ENCODE measurements around the gene KRTAP12-1.
"Not testable (repeated sequence)": the region's sequence is repeated elsewhere in the genome, so short reads cannot be mapped to it uniquely, and the experiment has no call there.

Gene KRTAP12-1

DNA sequence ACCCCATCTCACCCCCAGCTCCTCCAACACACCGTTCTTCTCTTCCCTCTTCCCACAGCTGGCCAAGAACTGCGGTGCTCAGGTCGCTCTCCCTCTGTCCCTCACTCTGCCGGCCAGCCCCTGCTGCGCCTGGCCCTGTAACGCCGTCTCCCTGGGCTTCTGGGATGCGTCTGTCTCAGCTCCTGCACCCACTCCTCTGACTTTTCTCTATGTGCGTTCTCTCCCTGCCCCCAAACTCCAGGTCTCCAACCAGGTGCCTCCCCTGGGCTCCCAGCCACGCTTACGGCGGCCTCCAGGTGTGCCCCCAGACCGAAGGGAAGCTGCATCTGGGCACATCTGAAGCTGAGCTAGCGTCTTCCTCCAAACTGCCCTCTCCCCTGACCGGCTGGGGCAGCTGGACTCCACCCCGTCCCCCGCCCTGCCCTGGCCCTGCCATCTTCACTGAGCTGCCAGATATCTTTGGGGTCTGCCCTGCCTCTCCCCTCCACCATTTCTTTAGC lies 17.6 kb upstream of the KRTAP12-1 start:
- no peak for DNase-seq (ENCODE audit: low read depth in 2 of 3, low spot score in 1 of 3)

DNA sequence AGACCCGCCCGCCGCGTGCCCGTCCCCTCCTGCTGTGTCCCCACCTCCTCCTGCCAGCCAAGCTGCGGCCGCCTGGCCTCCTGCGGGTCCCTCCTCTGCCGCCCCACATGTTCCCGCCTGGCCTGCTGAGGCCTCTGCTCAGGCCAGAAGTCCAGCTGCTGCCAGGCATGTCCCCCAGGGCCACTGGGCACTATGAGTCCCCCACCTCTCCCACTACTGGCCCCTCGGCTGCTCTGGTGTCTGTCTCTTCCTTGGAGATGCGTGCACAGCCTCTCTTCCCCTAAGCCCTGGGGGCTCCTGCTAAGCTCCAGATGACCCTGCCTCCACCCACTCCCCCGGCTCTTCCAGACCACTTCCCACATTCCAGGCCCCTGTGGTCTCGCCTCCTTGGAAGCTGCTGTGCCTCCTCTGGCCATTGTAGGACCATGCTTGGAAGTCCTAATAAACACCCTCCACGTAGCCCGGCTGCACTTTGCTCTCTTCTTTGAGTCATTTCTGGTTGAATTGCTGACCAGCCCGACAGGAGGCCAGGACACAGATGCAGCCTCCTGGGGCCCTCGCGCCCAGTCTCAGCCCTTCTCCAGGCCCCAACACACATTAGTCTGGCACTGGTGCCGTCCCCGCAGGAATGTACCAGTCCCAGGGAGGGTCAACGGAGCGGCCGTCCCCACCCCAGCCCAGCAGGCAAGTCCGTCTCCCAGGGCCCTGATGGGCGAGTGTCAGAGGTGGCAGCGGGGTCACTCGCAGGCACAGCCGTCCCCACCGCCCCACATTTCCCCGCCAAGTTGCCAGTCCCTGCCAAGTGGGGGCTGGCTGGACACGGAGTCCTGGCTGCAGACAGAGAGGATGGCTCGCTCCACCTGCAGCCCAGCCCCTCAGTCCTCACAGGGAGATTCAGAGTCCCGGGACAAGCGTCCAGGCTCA lies 16.1 kb upstream of the KRTAP12-1 start:
- DNase-seq (ENCODE audit: low read depth in 2 of 3, low spot score in 1 of 3): no peak

DNA sequence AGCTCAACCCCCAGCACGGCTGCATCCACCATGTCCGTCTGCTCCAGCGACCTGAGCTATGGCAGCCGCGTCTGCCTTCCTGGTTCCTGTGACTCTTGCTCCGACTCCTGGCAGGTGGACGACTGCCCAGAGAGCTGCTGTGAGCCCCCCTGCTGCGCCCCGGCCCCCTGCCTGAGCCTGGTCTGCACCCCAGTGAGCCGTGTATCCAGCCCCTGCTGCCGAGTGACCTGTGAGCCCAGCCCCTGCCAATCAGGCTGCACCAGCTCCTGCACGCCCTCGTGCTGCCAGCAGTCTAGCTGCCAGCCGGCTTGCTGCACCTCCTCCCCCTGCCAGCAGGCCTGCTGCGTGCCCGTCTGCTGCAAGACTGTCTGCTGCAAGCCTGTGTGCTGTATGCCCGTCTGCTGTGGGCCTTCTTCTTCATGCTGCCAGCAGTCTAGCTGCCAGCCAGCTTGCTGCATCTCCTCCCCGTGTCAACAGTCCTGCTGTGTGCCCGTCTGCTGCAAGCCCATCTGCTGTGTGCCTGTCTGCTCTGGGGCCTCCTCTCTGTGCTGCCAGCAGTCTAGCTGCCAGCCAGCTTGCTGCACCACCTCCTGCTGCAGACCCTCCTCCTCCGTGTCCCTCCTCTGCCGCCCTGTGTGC lies 15.3 kb upstream of the KRTAP12-1 start, which contains the start of gene KRTAP10-12:
Gene KRTAP10-12, plus strand, starts transcription at position 1 of the 639 bp plus-strand sequence. Its CDS starts 30 bp downstream, at position 31.
- DNase-seq (ENCODE audit: low read depth in 2 of 3, low spot score in 1 of 3): not testable (repeated sequence)

DNA sequence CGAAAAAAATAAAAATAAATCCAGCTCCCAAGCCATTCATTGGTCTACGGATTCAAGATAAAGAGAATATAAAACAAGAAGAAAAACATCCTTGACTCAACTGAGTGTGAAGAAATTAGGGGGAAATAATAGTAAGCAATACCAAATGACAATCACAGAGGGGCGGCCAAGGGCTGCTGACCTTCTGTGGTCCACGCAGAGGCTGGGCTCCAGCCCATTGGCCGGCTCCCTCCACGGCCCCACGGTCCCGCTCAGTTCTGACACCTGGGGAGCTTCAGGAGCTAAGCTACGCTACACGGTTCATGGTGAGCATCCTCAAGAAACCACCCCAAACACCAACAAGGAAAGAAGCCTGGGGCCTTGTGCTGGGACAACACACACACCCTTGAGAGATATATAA lies 14.6 kb upstream of the KRTAP12-1 start:
- DNase-seq (ENCODE audit: low read depth in 2 of 3, low spot score in 1 of 3): no peak

DNA sequence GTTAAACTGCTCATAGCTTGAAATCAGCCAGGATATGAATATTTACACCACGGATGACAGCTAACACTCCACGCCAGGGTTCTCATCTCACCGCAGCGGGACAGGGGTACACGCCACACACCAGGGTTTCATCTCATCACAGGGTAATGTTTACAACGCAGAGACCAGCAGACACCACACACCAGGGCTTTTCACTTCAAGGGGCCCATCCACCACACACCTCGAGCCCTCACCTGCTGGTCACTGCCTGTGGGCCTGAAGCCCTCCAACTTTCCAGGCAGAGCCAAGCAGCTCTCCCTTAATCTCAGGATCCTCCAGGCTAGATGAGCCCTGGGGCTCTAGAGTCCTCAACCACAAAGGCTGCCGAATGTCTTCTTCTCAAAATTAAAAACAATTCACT lies 13.7 kb upstream of the KRTAP12-1 start:
- no peak for DNase-seq (ENCODE audit: low read depth in 2 of 3, low spot score in 1 of 3)

DNA sequence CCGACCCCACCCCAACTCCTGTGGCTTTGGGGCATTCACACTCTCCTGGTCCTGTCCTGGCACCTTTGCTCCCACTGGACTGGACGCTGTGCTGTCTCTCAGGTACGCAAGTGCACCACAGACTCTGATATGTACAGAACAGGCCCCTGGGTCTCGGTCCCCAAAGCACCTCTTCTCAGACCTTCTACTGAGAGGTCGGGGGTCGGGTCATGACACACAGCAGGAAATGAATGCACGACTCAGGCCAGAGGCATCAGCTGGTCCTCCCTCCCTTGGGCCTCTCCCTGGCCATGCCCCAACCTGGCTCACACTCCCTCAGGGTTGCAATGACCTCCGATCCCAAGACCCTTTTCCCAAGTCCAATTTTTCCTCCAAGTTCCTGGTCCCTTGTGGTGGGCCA lies 13.2 kb upstream of the KRTAP12-1 start:
- DNase-seq (ENCODE audit: low read depth in 2 of 3, low spot score in 1 of 3): no peak

DNA sequence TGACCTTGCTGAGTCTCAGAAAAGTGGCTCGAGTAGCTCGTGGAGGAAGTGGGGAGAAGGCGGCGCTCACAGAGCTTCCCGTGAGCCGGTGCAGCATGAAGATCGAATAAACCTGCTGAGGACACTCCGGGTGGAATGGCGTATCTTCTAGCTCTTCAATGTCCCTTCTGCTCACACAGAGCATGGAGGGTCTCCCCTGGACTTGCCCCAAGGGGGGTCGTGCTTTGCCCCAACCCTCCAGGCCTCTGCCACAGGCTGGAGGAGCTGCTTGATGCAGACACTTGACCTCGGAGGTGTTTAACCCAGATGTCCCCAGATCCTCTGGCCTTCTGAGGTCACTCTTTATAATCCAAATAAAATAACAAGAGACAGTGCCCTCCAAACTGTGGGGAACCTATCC lies 12.8 kb upstream of the KRTAP12-1 start:
- DNase-seq (ENCODE audit: low read depth in 2 of 3, low spot score in 1 of 3): no peak

DNA sequence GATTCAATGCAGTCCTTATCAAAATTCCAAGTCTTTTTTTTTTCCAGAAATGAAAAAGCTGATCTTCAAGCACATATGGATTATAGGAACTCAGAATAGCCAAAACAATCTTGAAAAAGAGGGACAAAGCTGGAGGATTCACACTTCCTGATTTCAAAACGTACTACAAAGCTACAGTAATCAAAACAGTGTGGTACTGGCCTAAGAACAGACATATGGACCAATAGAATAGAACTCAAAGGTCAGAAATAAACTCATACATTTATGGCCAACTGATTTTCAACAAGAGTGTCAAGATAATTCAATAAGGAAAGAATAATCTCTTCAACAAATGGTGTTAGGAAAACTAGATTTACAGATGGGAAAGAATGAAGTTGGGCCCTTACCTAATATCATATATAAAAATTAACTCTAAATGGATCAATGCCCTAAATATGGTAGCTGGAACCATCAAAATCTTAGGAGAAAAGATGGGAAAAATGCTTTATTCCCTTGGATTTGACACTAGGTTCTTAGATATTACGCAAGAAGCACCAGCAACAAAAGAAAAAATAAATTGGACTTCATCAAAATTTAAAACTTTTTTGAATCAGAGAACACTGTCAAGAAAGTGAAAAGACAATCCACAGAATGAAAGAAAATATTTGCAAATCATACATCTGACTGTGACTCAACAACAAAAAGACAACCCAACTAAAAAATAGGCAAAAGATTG lies 11.0 kb upstream of the KRTAP12-1 start:
- no peak for DNase-seq (ENCODE audit: low read depth in 2 of 3, low spot score in 1 of 3)

DNA sequence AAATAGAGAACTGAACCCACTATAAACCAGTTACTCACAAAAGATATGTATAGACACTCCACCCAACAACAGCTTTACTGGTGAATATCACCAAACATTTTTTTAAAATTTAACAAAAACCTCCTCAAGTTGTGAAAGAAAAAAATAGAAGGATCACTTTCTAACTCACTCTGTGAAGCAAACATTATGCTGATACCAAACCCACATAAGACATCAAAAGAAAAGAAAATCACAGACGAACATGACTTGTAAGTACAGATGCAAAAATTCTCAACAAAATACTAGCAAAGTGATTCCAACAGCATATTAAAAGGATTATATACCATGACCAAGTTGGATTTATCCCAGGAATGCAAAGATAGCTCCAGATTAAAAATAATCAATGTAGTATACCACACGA lies 9.7 kb upstream of the KRTAP12-1 start:
- no peak for DNase-seq (ENCODE audit: low read depth in 2 of 3, low spot score in 1 of 3)

DNA sequence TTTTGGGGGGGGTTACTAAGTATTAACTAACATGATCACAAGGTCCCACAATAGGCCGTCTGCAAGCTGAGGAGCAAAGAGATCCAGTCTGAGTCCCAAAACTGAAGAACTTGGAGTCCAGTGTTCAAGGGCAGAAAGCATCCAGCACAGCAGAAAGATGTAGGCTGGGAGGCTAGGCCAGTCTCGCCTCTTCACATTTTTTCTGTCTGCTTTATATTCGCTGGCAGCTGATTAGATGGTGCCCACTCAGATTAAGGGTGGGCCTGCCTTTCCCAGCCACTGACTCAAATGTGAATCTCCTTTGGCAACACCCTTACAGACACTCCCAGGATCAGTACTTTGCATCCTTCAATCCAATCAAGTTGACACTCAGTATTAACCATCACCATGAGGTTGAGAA lies 7.8 kb upstream of the KRTAP12-1 start:
- DNase-seq (ENCODE audit: low read depth in 2 of 3, low spot score in 1 of 3): not testable (repeated sequence)

DNA sequence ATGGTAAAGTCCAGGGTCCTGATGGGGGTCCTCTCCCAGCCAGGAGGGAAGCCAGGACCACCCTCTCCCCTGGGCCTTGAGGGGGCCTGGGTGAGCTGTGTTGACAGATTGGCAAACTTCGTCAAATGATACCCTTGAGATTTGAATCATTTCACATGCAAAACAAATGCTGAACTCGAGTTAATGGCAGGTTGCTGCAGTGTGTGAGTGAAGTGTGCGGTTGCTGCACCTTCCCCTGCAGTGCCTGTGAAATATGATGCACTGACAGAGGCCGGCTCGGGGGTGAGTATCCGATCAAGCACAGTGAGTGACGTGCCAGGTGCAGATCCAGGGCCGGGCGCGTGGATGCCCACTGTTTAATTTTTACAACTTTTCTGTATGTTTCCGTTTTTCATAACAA lies 5.7 kb upstream of the KRTAP12-1 start:
- no peak for DNase-seq (ENCODE audit: low read depth in 2 of 3, low spot score in 1 of 3)

DNA sequence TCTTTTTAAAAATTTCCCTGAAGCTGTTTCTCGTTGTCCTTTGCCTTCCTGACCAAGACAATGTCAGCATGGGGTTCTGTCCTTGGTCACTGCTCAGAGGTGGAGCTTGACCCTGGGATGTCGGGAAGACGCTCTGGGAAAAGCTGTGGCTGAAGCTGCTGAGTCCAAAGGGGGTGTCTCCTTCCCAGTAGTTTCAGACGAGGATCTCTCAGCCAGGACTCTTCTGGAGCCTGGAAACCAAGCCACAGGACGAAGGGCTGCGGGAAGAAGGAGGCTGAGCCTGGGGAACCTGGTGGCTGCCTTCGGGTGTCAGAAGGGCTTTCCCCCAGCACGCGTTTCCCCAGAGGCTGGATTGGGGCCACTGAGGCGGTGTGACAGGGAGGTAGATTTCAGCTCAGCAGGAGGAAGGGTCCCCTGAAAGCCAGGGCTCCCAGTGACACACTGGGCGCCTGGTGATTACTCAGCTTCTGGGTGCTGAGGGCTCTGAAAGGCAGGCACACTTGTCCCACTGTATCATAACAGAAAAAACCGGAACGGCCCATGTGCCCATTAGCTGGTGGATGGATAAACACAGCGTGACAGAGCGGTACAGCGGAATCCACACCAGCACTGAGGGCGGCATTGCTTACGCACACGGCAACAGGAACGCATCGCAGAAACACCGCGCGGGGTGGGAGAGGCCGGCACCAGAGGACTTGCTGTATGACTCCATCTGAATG lies 5.0 kb upstream of the KRTAP12-1 start:
- DNase-seq (ENCODE audit: low read depth in 2 of 3, low spot score in 1 of 3): no peak

DNA sequence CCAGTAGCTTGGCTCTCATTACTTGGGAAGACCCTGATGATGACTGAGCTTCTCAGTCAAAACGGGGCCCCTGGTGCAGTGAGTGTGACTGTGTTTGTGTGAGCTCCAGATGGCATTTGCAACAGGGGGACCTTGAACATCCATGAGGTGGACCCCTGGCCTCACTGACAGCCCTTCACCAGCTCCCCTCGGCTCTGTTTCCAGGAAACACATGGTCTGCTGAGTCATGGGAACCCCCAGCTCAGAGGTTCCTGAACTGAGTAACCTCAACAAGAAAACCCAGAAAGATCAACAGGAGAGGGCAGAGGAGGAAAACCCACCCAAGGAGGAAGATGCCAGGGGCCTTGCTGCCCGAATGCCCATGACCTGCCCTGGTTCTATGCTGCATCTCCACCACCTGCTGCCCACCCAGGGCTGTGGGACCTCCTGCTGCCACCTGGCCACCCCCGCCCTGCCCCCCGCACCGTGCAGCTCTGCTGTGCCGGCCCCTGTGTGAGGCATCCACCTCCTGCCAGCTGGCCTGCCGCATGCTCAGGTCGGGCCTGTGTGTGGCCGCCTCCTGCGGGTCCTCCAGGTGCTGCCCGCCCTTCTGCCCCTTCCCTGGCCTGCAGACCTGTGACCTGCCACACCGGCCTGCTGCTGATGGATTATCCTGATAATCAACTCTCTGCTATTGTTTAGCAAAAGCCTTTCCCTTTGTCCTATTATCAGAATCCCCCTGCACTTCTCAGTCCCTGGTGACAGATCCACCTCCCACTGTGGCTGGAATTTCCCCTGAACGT lies 4.2 kb upstream of the KRTAP12-1 start:
- DNase-seq (ENCODE audit: low read depth in 2 of 3, low spot score in 1 of 3): no peak

DNA sequence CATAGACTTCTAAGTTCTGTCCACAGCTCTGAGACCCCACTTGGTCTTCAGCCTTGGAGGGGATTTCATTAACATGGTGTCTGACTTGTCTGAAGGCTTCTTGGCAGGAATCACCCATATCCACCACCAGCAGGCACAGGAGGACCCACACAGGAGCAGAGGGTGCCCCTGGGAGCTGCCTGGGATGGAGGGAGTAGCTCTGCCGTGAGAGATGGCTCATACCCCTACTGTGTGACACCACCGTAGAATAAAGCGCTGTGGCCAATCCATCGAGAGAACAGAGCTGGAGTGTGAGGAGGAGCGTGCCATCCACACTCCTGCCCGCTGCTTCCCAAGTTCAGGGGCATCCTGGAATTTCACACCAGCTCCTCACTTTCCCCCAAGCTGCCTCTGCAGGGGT lies 3.1 kb upstream of the KRTAP12-1 start:
- DNase-seq (ENCODE audit: low read depth in 2 of 3, low spot score in 1 of 3): not testable (repeated sequence)

DNA sequence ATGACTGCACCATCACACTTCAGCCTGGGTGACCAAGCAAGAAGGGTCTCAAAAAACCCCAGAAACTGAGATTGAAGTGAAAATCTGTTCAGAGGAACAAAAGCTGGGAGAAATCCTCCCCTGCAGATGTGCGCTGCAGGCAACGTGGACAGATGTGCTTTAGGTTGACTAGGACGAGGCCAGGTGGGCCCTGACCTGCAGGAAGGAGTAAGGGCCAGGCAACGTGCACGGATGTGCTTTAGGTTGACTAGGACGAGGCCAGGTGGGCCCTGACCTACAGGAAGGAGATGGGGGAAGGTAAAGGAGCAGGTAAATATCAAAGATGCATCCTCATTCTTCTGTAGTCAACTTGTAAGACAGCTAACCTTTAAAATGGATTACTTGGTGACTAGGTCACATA lies 2.5 kb upstream of the KRTAP12-1 start:
- no peak for DNase-seq (ENCODE audit: low read depth in 2 of 3, low spot score in 1 of 3)

DNA sequence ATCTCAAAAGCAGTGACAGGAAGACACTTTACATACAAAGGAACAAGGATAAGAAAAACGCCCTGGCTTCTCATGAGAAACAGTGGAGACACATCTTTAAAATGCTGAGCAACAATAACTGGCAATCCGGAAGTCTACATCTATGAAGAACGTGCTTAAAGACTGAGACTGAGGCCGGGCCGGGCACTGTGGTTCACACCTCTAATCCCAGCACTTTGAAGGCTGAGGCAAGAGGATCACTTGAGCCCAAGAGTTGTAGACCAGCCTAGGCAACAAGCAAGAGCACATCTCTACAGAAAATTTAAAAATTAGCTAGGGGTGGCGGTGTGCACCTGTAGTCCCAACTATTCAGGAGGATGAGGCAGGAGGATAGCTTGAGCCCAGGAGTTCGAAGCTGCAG lies 2.1 kb upstream of the KRTAP12-1 start:
- no peak for DNase-seq (ENCODE audit: low read depth in 2 of 3, low spot score in 1 of 3)

DNA sequence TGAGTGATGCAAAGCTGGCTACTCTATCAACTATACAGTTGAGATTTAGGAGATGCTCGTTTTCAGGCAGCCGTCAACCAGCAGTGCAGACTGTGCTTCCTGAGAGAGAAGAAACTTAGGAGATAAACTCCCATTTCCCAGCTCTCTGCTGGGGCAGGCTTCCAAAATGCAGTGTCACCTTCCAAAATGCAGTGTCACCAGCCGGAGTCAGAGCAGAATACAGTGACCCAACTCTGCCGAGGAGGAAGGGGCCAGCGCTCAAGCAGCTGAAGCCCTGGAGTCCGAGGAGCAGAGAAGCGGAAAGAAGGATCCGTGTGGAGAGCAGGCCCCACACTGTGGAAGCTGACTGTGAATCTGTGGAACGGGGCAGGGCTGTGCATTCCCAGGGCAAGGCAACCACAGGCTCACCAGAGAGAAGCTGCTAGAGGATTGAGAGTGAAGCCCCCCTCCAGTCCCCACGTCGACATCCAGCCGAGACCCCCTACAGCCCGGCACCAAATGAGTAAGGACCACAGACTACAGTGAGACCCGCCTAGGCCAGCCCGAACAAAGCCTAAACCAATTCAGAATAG lies 703 bp upstream of the KRTAP12-1 start:
- no peak for DNase-seq (ENCODE audit: low read depth in 2 of 3, low spot score in 1 of 3)

DNA sequence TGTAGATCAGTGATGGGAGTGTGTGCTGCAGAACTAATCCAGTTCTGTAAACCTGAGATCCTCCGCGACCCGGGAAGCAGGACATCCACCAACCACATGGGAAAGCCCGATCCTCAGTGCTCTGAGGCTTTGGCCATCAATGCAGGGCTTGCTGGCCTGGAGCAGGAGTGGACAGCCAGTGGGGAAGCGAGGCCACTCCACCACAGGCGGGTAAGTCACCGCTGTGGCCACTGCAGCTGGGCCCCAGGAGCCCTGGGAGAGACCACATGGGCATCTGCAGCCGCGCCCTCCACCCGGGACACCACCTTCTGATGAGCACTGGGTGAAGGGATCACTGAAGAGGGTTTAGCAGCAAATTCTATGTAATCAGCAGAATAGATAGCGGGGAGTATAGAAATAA lies 811 bp downstream of the KRTAP12-1 start:
- no peak for DNase-seq (ENCODE audit: low read depth in 2 of 3, low spot score in 1 of 3)

DNA sequence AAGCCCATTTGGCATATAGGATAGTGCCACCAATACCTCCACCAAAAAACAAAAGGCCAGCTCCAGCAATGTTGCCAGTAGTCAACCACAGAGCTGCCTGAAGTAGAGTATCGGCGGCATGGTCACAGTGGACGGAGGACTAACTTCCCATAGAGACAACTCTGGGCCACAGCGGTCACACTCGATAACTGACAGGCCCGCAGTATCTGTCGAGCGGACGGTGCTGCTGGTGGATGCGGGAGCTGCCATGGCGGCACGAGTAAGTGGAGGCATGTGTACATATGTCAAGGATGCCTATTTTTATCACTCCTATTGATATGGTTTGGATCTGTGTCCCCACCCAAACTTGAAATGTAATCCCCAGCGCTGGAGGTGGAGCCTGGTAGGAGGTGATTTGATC lies 4.1 kb downstream of the KRTAP12-1 start:
- DNase-seq (ENCODE audit: low read depth in 2 of 3, low spot score in 1 of 3): no peak

DNA sequence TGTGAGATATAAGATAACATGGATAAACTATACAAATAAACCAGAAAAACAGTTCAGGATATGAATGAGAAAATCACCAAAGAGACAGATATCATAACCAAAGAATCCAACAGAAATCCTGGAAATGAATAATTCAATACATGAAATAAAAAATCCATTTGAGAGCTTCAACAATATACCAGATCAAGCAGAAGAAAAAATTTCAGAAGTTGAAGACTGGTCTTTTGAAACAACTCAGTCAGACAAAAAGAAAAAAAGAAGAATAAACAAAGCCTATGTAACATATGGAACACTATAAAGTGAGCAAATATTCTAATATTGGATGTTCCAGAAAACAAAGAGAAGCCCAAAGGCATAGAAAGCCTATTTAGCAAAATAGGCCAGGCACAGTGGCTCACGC lies 10.1 kb downstream of the KRTAP12-1 start:
- DNase-seq (ENCODE audit: low read depth in 2 of 3, low spot score in 1 of 3): no peak

All from stimulated activated CD4-positive, alpha-beta T cell treated with anti-CD3 and anti-CD28 coated beads, Interleukin-12 subunit alpha, Interleukin-12 subunit beta, amount 100 ng/mL, for 48 hours (primary cell).